ENCODE results near the gene ANXA1.

The ANXA1 gene

DNA sequence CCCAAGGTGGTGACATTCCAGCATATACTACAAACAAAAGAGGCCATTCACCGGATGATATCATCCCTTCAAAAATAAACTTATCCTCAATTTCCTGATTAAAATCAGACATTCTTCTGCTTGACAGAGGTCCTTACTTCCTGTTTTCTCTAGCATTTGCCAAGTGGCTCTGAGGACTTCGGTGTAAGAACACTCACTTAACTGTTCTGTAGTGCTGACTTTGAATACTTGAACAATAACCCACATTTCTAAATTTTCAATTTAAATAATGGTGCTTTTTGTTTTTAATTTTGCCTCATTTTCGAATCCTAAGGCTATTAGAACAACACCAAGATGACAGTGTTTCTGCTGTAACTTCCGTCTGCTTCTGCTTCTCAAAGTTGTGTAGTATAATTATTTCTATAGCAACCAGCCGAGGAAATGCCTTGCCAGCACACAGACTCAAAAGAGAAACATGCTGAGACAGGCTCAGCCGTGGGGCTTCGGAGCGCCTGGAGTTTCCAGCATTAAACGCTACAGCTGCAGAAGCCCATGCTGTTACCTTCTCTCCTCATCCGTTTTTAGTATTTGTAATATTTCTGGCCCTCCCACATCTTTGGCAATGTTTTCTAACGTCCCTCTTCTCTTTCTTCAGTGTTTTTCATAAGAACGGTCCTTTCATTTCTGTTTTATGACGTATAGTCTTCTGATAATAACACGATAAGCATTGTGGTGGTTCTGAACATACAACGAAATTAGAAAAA, 19.5 kb upstream of the ANXA1 start:
- H3K4me3 Mint-ChIP-seq, result peak overlapping the region; percentile 89
- no peaks in the 10 kb centered on the region for H3K27me3 Mint-ChIP-seq
- H3K4me1 Mint-ChIP-seq (ENCODE audit: low read depth), result peaks cover 48% of the 10 kb centered on the region
- no peaks in the 10 kb centered on the region for H3K9me3 Mint-ChIP-seq (ENCODE audit: low read depth)
- no peaks in the 10 kb centered on the region for H3K36me3 Mint-ChIP-seq
- H3K27ac Mint-ChIP-seq, result peak overlapping the region; percentile 92

DNA sequence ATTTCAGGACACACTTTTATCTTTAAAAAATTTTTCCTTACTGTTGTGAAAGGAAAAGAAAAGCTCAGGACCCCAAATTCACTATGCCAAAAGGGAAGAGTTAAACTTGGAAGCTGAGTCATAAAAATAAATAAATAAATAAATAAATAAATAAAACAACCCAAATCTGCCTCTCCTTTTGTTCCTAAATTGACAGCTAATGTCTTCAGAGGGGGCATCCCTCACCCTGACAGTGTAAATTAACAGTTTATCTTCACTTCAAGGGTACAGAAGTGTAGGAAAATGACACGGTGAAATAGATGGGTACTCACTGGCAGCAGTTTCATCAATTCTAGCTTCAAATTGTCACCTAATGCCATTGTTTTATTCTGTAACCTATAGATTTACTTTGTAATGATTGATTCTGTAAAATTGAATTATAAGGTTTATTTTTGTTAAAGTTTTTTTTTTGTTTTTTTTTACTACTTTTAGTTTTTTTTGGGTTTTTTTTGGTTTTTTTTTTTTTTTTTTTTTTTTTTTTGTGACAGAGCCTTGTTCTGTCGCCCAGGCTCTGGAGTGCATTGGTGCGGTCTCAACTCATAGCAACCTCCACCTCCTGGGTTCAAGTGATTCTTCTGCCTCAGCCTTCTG, 18.5 kb upstream of the ANXA1 start:
- Mint-ChIP-seq H3K27me3 (no peaks in the 10 kb centered on the region), H3K9me3 (ENCODE audit: low read depth) (no peaks in the 10 kb centered on the region), H3K36me3 (no peaks in the 10 kb centered on the region), H3K4me3 (peak overlapping the region; percentile 89), H3K27ac (peak overlapping the region; percentile 92), H3K4me1 (ENCODE audit: low read depth) (peaks cover 48% of the 10 kb centered on the region)

DNA sequence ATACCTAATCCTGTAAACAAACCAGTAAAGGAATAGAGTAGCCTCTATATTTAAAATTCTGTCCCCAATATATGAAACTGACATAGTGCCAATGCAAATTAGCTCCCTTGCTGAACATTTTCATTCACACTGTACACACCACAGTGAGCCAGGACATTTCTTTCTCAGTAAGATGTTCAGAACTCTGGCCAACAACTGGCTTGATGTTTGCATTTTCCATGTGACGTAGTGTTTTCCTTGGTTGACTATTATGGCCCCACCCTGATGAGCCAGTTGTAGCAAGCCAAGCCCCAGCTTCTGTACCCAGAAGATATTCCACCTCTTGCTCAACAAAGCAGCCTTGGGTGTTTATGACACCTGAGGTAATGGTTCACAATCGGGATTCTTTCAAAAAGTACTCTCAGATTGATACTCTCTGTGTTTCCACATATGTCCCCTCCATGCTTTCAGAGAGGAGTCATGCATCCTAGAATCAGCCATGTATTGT, 17.7 kb upstream of the ANXA1 start:
- Mint-ChIP-seq H3K9me3 (ENCODE audit: low read depth) (no peaks in the 10 kb centered on the region), H3K27me3 (no peaks in the 10 kb centered on the region), H3K4me3 (peak overlapping the region; percentile 18), H3K36me3 (no peaks in the 10 kb centered on the region), H3K27ac (peak overlapping the region; percentile 23), H3K4me1 (ENCODE audit: low read depth) (peaks cover 49% of the 10 kb centered on the region)

DNA sequence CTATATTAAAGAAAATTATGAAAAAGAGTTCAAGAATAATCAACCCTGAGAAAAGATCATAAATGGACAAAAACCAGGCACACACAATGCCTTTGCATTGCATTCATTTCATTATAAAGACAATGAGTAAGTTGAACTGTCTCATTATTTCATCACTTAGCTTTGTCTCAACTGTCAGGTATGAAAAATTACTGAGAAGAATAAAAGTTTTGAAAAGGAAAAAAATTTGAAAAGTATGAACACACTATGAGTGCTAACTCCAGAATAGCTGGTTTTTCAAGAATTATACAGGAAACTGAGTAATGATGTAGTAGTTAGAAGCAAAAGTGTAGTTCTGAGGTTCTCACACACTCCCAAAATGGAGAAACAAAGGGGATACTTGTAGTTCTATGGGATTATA, 16.3 kb upstream of the ANXA1 start:
- Mint-ChIP-seq H3K27ac (peak overlapping the region; percentile 47), H3K27me3 (no peaks in the 10 kb centered on the region), H3K4me3 (no peak overlapping the region), H3K4me1 (ENCODE audit: low read depth) (peaks cover 42% of the 10 kb centered on the region), H3K9me3 (ENCODE audit: low read depth) (no peaks in the 10 kb centered on the region), H3K36me3 (no peaks in the 10 kb centered on the region)

DNA sequence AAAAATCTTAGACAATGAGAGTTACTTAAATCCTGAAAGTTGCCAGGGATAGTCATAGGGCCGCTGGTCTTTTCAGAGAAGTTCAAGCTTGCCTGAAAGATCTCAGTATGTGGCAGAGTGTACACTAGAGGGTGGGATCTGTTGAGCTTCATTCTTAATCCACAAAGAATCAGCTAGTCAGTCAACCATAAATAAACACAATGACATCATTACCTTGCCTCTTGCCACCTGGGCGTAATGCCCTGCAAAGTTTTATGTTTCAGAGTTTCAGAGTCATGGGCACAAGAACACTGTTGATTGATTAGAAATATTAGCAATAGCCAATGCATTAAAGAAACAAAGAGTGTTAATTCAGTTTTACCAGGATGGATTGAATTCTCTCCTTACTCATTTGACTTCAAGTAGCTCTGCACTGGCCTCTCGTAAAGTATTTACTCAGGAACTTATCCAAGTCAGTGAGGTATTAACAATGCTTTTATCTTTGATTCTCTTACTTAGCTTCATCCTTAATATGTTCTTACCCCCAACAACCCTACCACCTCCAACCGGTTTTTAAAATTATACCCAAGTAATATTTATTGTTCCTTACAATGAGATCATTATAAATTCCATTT, 14.3 kb upstream of the ANXA1 start:
- peaks cover 4% of the 10 kb centered on the region for H3K36me3 Mint-ChIP-seq
- peak overlapping the region; percentile 46 for H3K27ac Mint-ChIP-seq
- H3K27me3 Mint-ChIP-seq, result no peaks in the 10 kb centered on the region
- no peak overlapping the region for H3K4me3 Mint-ChIP-seq
- peaks cover 33% of the 10 kb centered on the region for H3K4me1 Mint-ChIP-seq (ENCODE audit: low read depth)
- no peaks in the 10 kb centered on the region for H3K9me3 Mint-ChIP-seq (ENCODE audit: low read depth)

GRCh38 chr9:73137914-73138313, 13.8 kb upstream of the ANXA1 start:
- Mint-ChIP-seq H3K4me1 (ENCODE audit: low read depth) (peaks cover 29% of the 10 kb centered on the region), H3K9me3 (ENCODE audit: low read depth) (no peaks in the 10 kb centered on the region), H3K36me3 (peaks cover 4% of the 10 kb centered on the region), H3K4me3 (no peak overlapping the region), H3K27ac (no peak overlapping the region), H3K27me3 (no peaks in the 10 kb centered on the region)

- Mint-ChIP-seq H3K27me3 (no peaks in the 10 kb centered on the region), H3K4me3 (no peak overlapping the region), H3K9me3 (ENCODE audit: low read depth) (no peaks in the 10 kb centered on the region), H3K36me3 (peaks cover 4% of the 10 kb centered on the region), H3K4me1 (ENCODE audit: low read depth) (peaks cover 31% of the 10 kb centered on the region), H3K27ac (no peak overlapping the region)
These were observed 13.1 kb upstream of the ANXA1 start for GRCh38 chr9:73138516-73138915.

DNA sequence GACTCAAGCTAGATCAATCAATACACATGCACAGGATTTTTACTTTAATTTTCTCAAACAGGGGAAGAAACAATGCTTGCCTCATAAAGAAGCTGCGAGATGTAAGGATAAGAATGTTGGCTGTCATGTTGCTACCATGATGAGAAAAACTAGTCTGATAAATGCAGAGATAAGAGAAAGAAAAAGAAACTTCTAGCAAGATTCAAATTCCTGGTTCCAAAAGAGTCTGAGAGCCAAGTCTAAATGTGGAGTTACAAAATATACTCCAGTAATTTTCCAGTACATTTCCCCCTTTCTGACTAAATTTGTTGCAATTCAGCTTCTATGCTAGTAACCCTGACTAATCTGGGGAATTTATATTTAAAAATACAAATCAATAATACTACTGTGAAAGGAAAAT, 10.4 kb upstream of the ANXA1 start:
- Mint-ChIP-seq H3K4me1 (ENCODE audit: low read depth) (peaks cover 30% of the 10 kb centered on the region), H3K27me3 (no peaks in the 10 kb centered on the region), H3K27ac (no peak overlapping the region)

DNA sequence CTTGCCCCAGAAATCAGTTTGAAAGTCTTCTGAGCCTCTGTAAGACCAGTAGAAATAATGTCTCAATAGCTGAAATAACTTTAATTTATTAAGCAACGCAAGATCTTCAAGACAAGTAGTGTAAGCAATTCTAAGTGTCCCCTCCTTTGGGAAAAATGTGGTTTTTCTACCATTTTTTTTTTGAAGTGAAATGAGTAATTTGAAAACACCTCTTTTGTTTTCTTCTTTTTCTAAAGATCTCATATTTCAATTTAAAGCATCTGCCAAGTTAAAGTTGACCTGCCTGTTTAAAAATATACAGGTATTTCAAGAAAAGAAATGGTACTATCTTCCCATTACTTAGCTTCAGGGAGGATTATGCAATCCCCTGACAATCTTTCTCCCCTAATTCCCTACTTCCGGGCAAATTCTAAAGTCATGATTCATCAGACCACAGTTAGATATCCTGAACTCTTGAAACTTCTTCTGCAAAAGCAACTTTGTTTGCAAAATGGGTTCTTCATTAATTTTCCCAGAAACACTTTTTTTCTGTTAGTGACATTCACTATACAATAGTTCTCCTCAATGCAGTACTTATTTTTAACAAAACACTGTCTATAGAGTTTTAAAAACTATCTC, 7.8 kb upstream of the ANXA1 start:
- H3K27ac Mint-ChIP-seq, result no peak overlapping the region
- H3K36me3 Mint-ChIP-seq, result peaks cover 4% of the 10 kb centered on the region
- H3K4me1 Mint-ChIP-seq (ENCODE audit: low read depth), result peaks cover 38% of the 10 kb centered on the region
- H3K4me3 Mint-ChIP-seq, result peak overlapping the region; percentile 40
- no peaks in the 10 kb centered on the region for H3K27me3 Mint-ChIP-seq
- H3K9me3 Mint-ChIP-seq (ENCODE audit: low read depth), result no peaks in the 10 kb centered on the region

More for the DNA sequence above, 10.4 kb upstream of the ANXA1 start:
- Mint-ChIP-seq H3K9me3 (ENCODE audit: low read depth) (no peaks in the 10 kb centered on the region), H3K36me3 (peaks cover 4% of the 10 kb centered on the region), H3K4me3 (no peak overlapping the region)

DNA sequence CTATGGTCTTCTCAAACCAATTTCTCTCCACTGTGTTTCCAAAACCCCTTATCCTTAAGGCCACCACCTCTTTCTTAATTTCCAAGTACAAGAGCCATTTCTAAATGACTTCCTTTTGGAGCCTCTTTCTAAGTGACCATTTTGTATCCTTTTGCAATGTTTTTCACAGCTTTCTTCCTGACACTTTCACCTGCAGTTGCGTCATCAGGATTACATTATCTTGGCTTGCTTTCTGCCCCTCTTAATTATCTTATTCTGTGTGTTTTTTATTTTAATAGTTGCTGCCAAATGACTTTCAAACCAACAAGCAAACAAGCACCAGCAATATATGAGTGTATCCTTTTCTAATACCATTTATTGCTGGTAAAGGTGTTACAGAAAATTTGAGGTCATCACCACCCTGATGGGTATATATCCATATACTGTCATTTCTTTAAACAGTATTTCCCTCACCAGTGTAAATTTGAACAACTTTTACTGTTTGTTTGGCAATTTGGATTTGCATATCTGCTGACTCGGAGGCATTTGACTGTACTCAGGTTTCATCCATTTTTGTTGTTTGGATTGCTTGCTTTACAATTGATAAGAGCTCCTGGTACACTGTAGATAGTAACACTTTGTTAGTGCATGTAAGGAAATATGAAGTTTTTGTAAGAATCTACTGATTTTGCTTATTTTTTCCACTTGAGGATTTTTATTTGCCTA, 5.4 kb upstream of the ANXA1 start:
- Mint-ChIP-seq H3K27ac (no peak overlapping the region), H3K36me3 (peaks cover 4% of the 10 kb centered on the region), H3K4me3 (no peak overlapping the region), H3K9me3 (ENCODE audit: low read depth) (no peaks in the 10 kb centered on the region), H3K27me3 (no peaks in the 10 kb centered on the region), H3K4me1 (ENCODE audit: low read depth) (peaks cover 53% of the 10 kb centered on the region)

- Mint-ChIP-seq H3K27me3 (no peaks in the 10 kb centered on the region), H3K27ac (peak overlapping the region; percentile 95), H3K4me1 (ENCODE audit: low read depth) (peaks cover 65% of the 10 kb centered on the region), H3K4me3 (peak overlapping the region; percentile 72), H3K36me3 (no peaks in the 10 kb centered on the region), H3K9me3 (ENCODE audit: low read depth) (no peaks in the 10 kb centered on the region)
These were observed 3.2 kb upstream of the ANXA1 start for GRCh38 chr9:73148447-73148937.

GRCh38 chr9:73149371-73150067, 2.1 kb upstream of the ANXA1 start:
- peaks cover 2% of the 10 kb centered on the region for H3K36me3 Mint-ChIP-seq
- no peaks in the 10 kb centered on the region for H3K9me3 Mint-ChIP-seq (ENCODE audit: low read depth)
- peaks cover 65% of the 10 kb centered on the region for H3K4me1 Mint-ChIP-seq (ENCODE audit: low read depth)
- no peaks in the 10 kb centered on the region for H3K27me3 Mint-ChIP-seq
- H3K4me3 Mint-ChIP-seq, result peak overlapping the region; percentile 72
- H3K27ac Mint-ChIP-seq, result peak overlapping the region; percentile 95

- peaks cover 83% of the 10 kb centered on the region for H3K4me1 Mint-ChIP-seq (ENCODE audit: low read depth)
- H3K9me3 Mint-ChIP-seq (ENCODE audit: low read depth), result no peaks in the 10 kb centered on the region
- H3K27me3 Mint-ChIP-seq, result no peaks in the 10 kb centered on the region
- peak overlapping the region; percentile 92 for H3K4me3 Mint-ChIP-seq
- H3K36me3 Mint-ChIP-seq, result peaks cover 6% of the 10 kb centered on the region
- H3K27ac Mint-ChIP-seq, result peak overlapping the region; percentile 87
These were observed 829 bp downstream of the ANXA1 start for GRCh38 chr9:73152543-73152844.

DNA sequence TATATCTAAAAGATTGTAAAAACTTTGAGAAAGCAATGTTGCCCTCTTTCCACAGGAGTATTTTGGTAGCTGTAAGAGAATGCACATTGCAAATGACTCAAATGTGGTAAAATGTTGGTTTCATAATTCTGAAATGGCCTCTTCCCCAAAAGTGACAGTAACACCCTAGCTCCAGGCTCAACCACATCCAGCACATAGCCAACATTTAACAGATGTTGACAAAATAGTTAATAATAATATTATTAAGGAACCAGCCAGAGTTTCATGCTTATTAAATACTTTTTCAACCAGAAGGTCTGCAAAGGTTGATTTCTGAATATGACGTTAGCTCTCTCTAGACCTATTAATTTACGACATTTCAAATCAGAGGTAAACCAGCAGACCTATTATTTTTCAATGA, 1.3 kb downstream of the ANXA1 start:
- H3K27me3 Mint-ChIP-seq, result no peaks in the 10 kb centered on the region
- peak overlapping the region; percentile 92 for H3K4me3 Mint-ChIP-seq
- peaks cover 7% of the 10 kb centered on the region for H3K36me3 Mint-ChIP-seq
- no peaks in the 10 kb centered on the region for H3K9me3 Mint-ChIP-seq (ENCODE audit: low read depth)
- H3K4me1 Mint-ChIP-seq (ENCODE audit: low read depth), result peaks cover 86% of the 10 kb centered on the region
- H3K27ac Mint-ChIP-seq, result peak overlapping the region; percentile 87

Measured in activated naive CD8-positive, alpha-beta T cell (primary cell).